ENCODE measurements around the gene PDIA5.

DNA sequence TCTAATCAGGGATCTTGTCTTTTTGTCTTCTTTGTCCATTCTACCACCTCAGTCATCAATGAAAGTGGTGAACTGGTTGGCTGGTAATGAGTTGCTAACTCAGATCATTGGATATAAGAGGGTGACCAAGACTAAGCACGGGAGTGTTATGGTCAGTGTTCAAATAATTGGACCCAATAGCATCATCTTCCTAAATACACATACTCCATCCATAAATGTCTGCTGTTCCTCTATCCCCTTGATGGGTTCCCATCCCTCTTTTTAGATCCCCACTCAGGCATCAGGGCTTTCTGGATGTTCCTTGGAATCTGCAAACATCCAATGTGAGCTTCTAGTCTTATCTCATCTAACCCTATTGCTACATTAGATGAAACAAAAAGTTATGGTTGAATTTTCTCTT, 42.8 kb upstream of the PDIA5 start:
- TF ChIP-seq EZH2 (IDR thresholded peaks at IDR 0.05; ENCODE audit: borderline replicate concordance, low read depth, low read length, poor library complexity, severe bottlenecking): no peak
- TF ChIP-seq, protein P1, sequence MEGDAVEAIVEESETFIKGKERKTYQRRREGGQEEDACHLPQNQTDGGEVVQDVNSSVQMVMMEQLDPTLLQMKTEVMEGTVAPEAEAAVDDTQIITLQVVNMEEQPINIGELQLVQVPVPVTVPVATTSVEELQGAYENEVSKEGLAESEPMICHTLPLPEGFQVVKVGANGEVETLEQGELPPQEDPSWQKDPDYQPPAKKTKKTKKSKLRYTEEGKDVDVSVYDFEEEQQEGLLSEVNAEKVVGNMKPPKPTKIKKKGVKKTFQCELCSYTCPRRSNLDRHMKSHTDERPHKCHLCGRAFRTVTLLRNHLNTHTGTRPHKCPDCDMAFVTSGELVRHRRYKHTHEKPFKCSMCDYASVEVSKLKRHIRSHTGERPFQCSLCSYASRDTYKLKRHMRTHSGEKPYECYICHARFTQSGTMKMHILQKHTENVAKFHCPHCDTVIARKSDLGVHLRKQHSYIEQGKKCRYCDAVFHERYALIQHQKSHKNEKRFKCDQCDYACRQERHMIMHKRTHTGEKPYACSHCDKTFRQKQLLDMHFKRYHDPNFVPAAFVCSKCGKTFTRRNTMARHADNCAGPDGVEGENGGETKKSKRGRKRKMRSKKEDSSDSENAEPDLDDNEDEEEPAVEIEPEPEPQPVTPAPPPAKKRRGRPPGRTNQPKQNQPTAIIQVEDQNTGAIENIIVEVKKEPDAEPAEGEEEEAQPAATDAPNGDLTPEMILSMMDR (conservative IDR thresholded peaks at IDR 0.05; ENCODE audit: low read depth, low read length): no peak

All from A673 (cell line).